Measurements from ENCODE around the gene FNBP1.
"Not testable (repeated sequence)": the region's sequence is repeated elsewhere in the genome, so short reads cannot be mapped to it uniquely, and the experiment has no call there.

The FNBP1 gene

DNA sequence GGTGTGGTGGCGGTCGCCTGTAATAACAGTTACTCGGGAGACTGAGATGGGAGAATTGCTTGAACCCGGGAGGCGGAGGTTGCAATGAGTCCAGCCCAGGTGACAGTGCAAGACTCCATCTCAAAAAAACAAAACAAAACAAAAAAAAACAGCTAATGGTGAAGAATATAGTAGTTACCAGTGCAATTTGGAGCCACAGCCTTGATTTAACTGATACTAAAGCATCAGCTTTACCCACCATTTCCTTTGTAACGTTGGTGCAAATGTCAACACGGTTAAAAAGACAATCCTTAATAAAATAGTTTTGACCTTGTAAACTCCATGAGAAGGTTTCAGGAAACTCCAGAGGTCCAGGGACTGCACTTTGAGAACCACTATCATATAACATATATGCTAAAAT is 41.8 kb downstream of the FNBP1 start:
- H3K79me2 ChIP-seq (ENCODE audit: control insufficient read depth, low read length), result peaks cover 100% of the 10 kb centered on the region
- no peaks in the 10 kb centered on the region for H3K9me2 ChIP-seq (replicated peaks; ENCODE audit: control insufficient read depth, low read length)
- peaks cover 10% of the 10 kb centered on the region; the same call in 1 of the 2 replicates for H4K20me1 ChIP-seq (ENCODE audit: control insufficient read depth, insufficient read depth, low read depth, low read length)
- TF ChIP-seq, protein P1, sequence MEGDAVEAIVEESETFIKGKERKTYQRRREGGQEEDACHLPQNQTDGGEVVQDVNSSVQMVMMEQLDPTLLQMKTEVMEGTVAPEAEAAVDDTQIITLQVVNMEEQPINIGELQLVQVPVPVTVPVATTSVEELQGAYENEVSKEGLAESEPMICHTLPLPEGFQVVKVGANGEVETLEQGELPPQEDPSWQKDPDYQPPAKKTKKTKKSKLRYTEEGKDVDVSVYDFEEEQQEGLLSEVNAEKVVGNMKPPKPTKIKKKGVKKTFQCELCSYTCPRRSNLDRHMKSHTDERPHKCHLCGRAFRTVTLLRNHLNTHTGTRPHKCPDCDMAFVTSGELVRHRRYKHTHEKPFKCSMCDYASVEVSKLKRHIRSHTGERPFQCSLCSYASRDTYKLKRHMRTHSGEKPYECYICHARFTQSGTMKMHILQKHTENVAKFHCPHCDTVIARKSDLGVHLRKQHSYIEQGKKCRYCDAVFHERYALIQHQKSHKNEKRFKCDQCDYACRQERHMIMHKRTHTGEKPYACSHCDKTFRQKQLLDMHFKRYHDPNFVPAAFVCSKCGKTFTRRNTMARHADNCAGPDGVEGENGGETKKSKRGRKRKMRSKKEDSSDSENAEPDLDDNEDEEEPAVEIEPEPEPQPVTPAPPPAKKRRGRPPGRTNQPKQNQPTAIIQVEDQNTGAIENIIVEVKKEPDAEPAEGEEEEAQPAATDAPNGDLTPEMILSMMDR (IDR thresholded peaks at IDR 0.05; ENCODE audit: low read depth, low read length, poor library complexity, severe bottlenecking), result no peak
- no peak for TF ChIP-seq EZH2phosphoT487 (IDR thresholded peaks at IDR 0.05; ENCODE audit: borderline replicate concordance, low read length)
- no peak overlapping the region for H3K4me3 ChIP-seq (ENCODE audit: low read length)
- no peaks in the 10 kb centered on the region for H3K9me3 ChIP-seq (ENCODE audit: control insufficient read depth, insufficient read depth, low read length)
- H3K4me2 ChIP-seq (ENCODE audit: low read length), result 0 out of 2 replicates have a peak overlapping the region, but pooled peaks have one; percentile 5
- H3K36me3 ChIP-seq (ENCODE audit: control insufficient read depth, low read length), result peaks cover 39% of the 10 kb centered on the region
- H3F3A ChIP-seq (ENCODE audit: control insufficient read depth, insufficient read depth), result peaks cover 22% of the 10 kb centered on the region
- no peaks in the 10 kb centered on the region for H3K27me3 ChIP-seq (ENCODE audit: control insufficient read depth, low read length)
- peak overlapping the region; percentile 43 for H3K27ac ChIP-seq (ENCODE audit: low read depth, low read length)
- peaks cover 95% of the 10 kb centered on the region for H3K4me1 ChIP-seq (ENCODE audit: control insufficient read depth, low read length)

DNA sequence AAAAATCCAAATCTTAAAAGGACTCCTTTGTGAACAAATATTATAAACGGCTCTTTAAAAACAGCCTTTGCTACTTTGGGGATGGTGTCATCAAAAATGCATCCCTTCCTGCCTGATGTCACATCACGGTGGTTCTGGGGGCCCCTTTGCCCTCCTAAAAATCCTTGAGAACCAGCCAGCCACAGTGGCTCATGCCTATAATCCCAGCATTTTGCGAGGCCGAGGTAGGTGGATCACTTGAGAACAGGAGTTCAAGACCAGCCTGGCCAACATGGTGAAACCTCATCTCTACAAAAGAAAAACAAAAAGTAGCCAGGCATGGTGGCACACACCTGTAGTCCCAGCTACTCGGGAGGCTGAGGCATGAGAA is 43.9 kb downstream of the FNBP1 start:
- no peak for TF ChIP-seq EZH2phosphoT487 (IDR thresholded peaks at IDR 0.05; ENCODE audit: borderline replicate concordance, low read length)
- TF ChIP-seq, protein P1 (IDR thresholded peaks at IDR 0.05; ENCODE audit: low read depth, low read length, poor library complexity, severe bottlenecking), result no peak
- Histone ChIP-seq H4K20me1 (ENCODE audit: control insufficient read depth, insufficient read depth, low read depth, low read length) (peaks cover 16% of the 10 kb centered on the region), H3K36me3 (ENCODE audit: control insufficient read depth, low read length) (peaks cover 47% of the 10 kb centered on the region), H3K4me1 (ENCODE audit: control insufficient read depth, low read length) (peaks cover 95% of the 10 kb centered on the region), H3K79me2 (ENCODE audit: control insufficient read depth, low read length) (peaks cover 100% of the 10 kb centered on the region), H3K27ac (ENCODE audit: low read depth, low read length) (peak overlapping the region; percentile 53), H3K4me2 (ENCODE audit: low read length) (peak overlapping the region; percentile 79), H3F3A (ENCODE audit: control insufficient read depth, insufficient read depth) (peaks cover 27% of the 10 kb centered on the region), H3K9me3 (ENCODE audit: control insufficient read depth, insufficient read depth, low read length) (no peaks in the 10 kb centered on the region), H3K9me2 (replicated peaks; ENCODE audit: control insufficient read depth, low read length) (no peaks in the 10 kb centered on the region), H3K4me3 (ENCODE audit: low read length) (peak overlapping the region; percentile 1; the same call in 1 of the 2 replicates), H3K27me3 (ENCODE audit: control insufficient read depth, low read length) (no peaks in the 10 kb centered on the region)

DNA sequence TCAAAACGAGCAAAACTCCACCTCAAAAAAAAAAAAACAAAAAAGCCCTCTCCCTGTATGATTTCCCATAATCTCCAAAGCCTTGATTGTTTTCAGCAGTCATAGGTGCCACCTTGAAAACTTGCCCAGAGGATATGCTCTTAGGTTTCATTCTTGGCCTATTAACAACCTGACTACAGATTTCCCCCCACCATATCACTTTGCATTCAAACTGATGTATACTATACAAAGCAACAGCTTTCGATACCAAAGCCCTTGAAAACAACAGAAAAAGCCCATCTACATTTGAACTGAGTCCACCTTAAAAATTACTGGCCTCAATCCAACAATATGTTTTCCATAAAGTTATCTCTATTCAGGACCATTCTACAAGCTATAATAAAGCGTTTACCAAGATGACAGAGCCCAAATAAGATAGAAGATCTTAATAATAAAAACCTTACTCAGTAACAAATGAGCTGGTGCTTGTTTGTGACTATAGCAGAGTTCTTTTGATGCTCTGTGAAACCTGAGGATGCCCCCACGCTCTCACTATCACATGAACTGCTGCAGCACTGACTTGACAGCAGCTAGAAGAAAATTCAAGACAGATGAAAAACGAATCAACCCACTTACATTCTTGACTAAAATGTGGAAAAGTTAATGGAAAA is 44.4 kb downstream of the FNBP1 start:
- peaks cover 48% of the 10 kb centered on the region for H3K36me3 ChIP-seq (ENCODE audit: control insufficient read depth, low read length)
- TF ChIP-seq EZH2phosphoT487 (IDR thresholded peaks at IDR 0.05; ENCODE audit: borderline replicate concordance, low read length), result no peak
- TF ChIP-seq, protein P1 (IDR thresholded peaks at IDR 0.05; ENCODE audit: low read depth, low read length, poor library complexity, severe bottlenecking), result no peak
- peak overlapping the region; percentile 79 for H3K4me2 ChIP-seq (ENCODE audit: low read length)
- H3K27me3 ChIP-seq (ENCODE audit: control insufficient read depth, low read length), result no peaks in the 10 kb centered on the region
- peaks cover 95% of the 10 kb centered on the region for H3K4me1 ChIP-seq (ENCODE audit: control insufficient read depth, low read length)
- H3K4me3 ChIP-seq (ENCODE audit: low read length), result peak overlapping the region; percentile 1; the same call in 1 of the 2 replicates
- H3K27ac ChIP-seq (ENCODE audit: low read depth, low read length), result peak overlapping the region; percentile 53
- H3K79me2 ChIP-seq (ENCODE audit: control insufficient read depth, low read length), result peaks cover 100% of the 10 kb centered on the region
- H3K9me3 ChIP-seq (ENCODE audit: control insufficient read depth, insufficient read depth, low read length), result no peaks in the 10 kb centered on the region
- no peaks in the 10 kb centered on the region for H3K9me2 ChIP-seq (replicated peaks; ENCODE audit: control insufficient read depth, low read length)
- H4K20me1 ChIP-seq (ENCODE audit: control insufficient read depth, insufficient read depth, low read depth, low read length), result peaks cover 16% of the 10 kb centered on the region
- peaks cover 27% of the 10 kb centered on the region for H3F3A ChIP-seq (ENCODE audit: control insufficient read depth, insufficient read depth)

DNA sequence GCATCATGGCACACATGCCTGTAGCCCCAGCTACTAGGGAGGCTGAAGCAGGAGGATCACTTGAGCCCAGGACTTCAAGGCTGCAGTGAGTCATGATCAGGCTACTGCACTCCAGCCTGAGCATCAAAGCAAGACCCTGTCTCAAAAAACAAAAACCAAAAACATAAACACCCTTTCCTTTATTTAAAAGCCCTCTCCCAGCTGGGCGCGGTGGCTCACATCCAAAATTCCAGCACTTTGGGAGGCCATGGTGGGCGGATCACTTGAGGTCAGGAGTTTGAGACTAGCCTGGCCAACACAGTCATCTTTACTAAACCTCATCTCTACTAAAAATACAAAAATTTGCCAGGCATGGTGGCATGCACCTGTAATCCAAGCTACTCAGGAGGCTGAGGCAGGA is 45.3 kb downstream of the FNBP1 start:
- not testable (repeated sequence) for H3K27me3 ChIP-seq (ENCODE audit: control insufficient read depth, low read length); H3K9me2 ChIP-seq (replicated peaks; ENCODE audit: control insufficient read depth, low read length); H3K9me3 ChIP-seq (ENCODE audit: control insufficient read depth, insufficient read depth, low read length)
- Histone ChIP-seq H3K36me3 (ENCODE audit: control insufficient read depth, low read length) (peaks cover 41% of the 10 kb centered on the region), H3K4me1 (ENCODE audit: control insufficient read depth, low read length) (peaks cover 95% of the 10 kb centered on the region), H3K27ac (ENCODE audit: low read depth, low read length) (peak overlapping the region; percentile 94), H3K79me2 (ENCODE audit: control insufficient read depth, low read length) (peaks cover 97% of the 10 kb centered on the region), H3K4me3 (ENCODE audit: low read length) (peak overlapping the region; percentile 29; the same call in 1 of the 2 replicates), H3K4me2 (ENCODE audit: low read length) (peak overlapping the region; percentile 79), H3F3A (ENCODE audit: control insufficient read depth, insufficient read depth) (peaks cover 31% of the 10 kb centered on the region), H4K20me1 (ENCODE audit: control insufficient read depth, insufficient read depth, low read depth, low read length) (peaks cover 16% of the 10 kb centered on the region)

All from DOHH2 (cell line).